ENCODE results near the gene SERPINA9.

GRCh38 chr14:94478420-94478819 is 2.4 kb upstream of the SERPINA9 start:
- no peak for TF ChIP-seq CTCF (tag by site-specific recombination; IDR thresholded peaks at IDR 0.05)
- TF ChIP-seq ZNF140 (tag by site-specific recombination; IDR thresholded peaks at IDR 0.05), result no peak
- TF ChIP-seq ZNF560 (tag by site-specific recombination; IDR thresholded peaks at IDR 0.05; ENCODE audit: borderline replicate concordance), result no peak
- TF ChIP-seq ZNF2 (tag by site-specific recombination; IDR thresholded peaks at IDR 0.05), result no peak
- no peak for TF ChIP-seq REST (tag by site-specific recombination; IDR thresholded peaks at IDR 0.05)
- no peak for TF ChIP-seq ZNF76 (tag by site-specific recombination; IDR thresholded peaks at IDR 0.05; ENCODE audit: borderline replicate concordance, low read depth)
- no peak for TF ChIP-seq ZNF23 (tag by site-specific recombination; IDR thresholded peaks at IDR 0.05; ENCODE audit: borderline replicate concordance)
- TF ChIP-seq SP3 (tag by site-specific recombination; IDR thresholded peaks at IDR 0.05), result no peak
- TF ChIP-seq ZNF654 (tag by site-specific recombination; IDR thresholded peaks at IDR 0.05; ENCODE audit: low read depth), result no peak
- no peak for TF ChIP-seq KLF16 (tag by site-specific recombination; IDR thresholded peaks at IDR 0.05)
- TF ChIP-seq ZBTB26 (tag by site-specific recombination; optimal IDR thresholded peaks at IDR 0.05), result no peak
- TF ChIP-seq ZNF433 (tag by site-specific recombination; IDR thresholded peaks at IDR 0.05; ENCODE audit: low read depth), result no peak
- no peak for TF ChIP-seq ZNF530 (tag by site-specific recombination; IDR thresholded peaks at IDR 0.05; ENCODE audit: low read depth)
- no peak for TF ChIP-seq YY1 (tag by site-specific recombination; IDR thresholded peaks at IDR 0.05)
